Gastroesophageal sphincter (tissue), 4 donors: ENCODE data around the gene NXNL2. TPM values are rescaled to one million over a fixed set of nuclear protein-coding genes. Genes with fewer than 3 reads are reported as not detected.

Experiments used
- ATAC-seq: fragments of 150-250 bp; one replicate; pipeline ENCODE4 v1.9.1; 2016; ENCODE audit warnings: mild to moderate bottlenecking, moderate library complexity
- H3K27ac ChIP-seq, 4 donors: fragments of 200-600 bp; sonication (generic) in 3 of 4; 1 replicate in 3 of 4; 2 replicates in 1 of 4; pipeline ENCODE4 v1.5.1; 2016 to 2019
- H3K27me3 ChIP-seq: fragments of 200-600 bp; sonication (generic); one replicate; pipeline ENCODE4 v1.5.1; 2019
- H3K36me3 ChIP-seq, 2 donors: fragments of 200-600 bp; sonication (generic); one replicate each; pipeline ENCODE4 v1.5.1; 2019; ENCODE audit warnings: control low read depth in 1 of 2
- H3K4me1 ChIP-seq, 3 donors: fragments of 200-600 bp; sonication (generic); 1 replicate in 2 of 3; 2 replicates in 1 of 3; pipeline ENCODE4 v1.5.1; 2016 to 2019; ENCODE audit warnings: control low read depth in 2 of 3
- H3K4me3 ChIP-seq, 2 donors: fragments of 200-600 bp; sonication (generic); one replicate each; pipeline ENCODE4 v1.5.1; 2019; ENCODE audit warnings: mild to moderate bottlenecking in 1 of 2, moderate library complexity in 1 of 2
- H3K9me3 ChIP-seq, 3 donors: fragments of 200-600 bp; sonication (generic); one replicate each; pipeline ENCODE4 v1.5.1; 2017 to 2019; ENCODE audit warnings: control low read depth in 2 of 3
- CTCF ChIP-seq, 4 experiments: fragments of 200-600 bp in 2 of 4; fragments of 450-650 bp in 2 of 4; sonication (generic) in 1 of 4; IDR thresholded peaks; one replicate each; pipeline ENCODE4 v1.5.1; 2017 to 2019; ENCODE audit warnings: antibody characterized with exemption in 4 of 4, mild to moderate bottlenecking in 2 of 4, moderate library complexity in 2 of 4
- EP300 ChIP-seq: sonication (generic); formaldehyde crosslinking; IDR thresholded peaks from one replicate; pipeline ENCODE4 v1.6.1; 2017; ENCODE audit warnings: antibody characterized with exemption, mild to moderate bottlenecking
- POLR2A ChIP-seq, 2 donors: fragments of 450-650 bp; IDR thresholded peaks; one replicate each; pipeline ENCODE4 v1.6.1; 2017; ENCODE audit warnings: antibody characterized with exemption in 2 of 2, mild to moderate bottlenecking in 2 of 2, moderate library complexity in 1 of 2
- POLR2AphosphoS5 ChIP-seq: sonication (generic); formaldehyde crosslinking; IDR thresholded peaks from one replicate; pipeline ENCODE4 v1.6.1; 2017; ENCODE audit warnings: antibody characterized with exemption
- WGBS, 2 donors: methylation state at CpG; one replicate each; pipeline ENCODE4 v1.1.5; 2018; ENCODE audit warnings: low coverage in 1 of 2; 5-methylcytosine and 5-hydroxymethylcytosine counted together
- total RNA-seq, 4 donors: library from RNA; depleted of rRNA; stranded (reverse); fragments of >200 nt; gene quantifications; one replicate each; pipeline ENCODE4 v1.1.0, GENCODE V29; 2016

Gene NXNL2
- total RNA-seq, 4 donors from 2014 or later, result 0.62 to 3.1 (median 1.2) TPM; not detected in 1

- H3K36me3 ChIP-seq, result no peaks in the 10 kb centered on the region
- no peaks in the 10 kb centered on the region for H3K27me3 ChIP-seq
- ATAC-seq, result no peak
- H3K4me1 ChIP-seq, result peaks cover 0 to 33% (median 0%) of the 10 kb centered on the region in 3 donors
- H3K9me3 ChIP-seq, result no peaks in the 10 kb centered on the region
- H3K27ac ChIP-seq, result no peak overlapping the region
- TF ChIP-seq POLR2AphosphoS5 (no peak), EP300 (no peak), CTCF (IDR thresholded peaks at IDR 0.05) (no peak), POLR2A (IDR thresholded peaks at IDR 0.05) (no peak)
- no peak overlapping the region for H3K4me3 ChIP-seq
- WGBS, 2 donors, result 88 to 91% methylated on average over 5 to 8 of the region's 9 CpGs
These were observed 53.1 kb downstream of the NXNL2 start for GRCh38 chr9:88587885-88588649.

DNA sequence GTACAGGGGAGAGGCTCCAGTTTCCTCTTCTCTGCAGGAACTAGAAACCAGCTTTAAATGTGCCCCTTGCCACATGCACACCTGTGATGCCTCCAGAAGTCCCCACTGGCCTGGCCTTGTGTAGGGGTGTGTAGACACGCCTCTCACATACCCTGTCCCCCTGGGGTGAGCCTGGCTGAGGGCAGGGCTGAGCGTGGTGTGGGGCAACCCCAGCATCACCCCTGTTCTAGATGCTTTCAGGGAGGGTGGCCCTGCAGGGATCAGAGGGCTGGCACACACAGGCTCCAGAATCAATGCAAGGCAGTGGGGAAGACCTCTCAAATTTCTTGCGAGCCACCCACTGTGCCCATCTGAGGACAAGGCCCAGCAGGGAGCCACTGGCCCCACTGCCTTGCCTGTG is 54.7 kb downstream of the NXNL2 start:
- no peak for ATAC-seq

GRCh38 chr9:88590558-88591146 is 55.7 kb downstream of the NXNL2 start:
- ATAC-seq, result no peak
- whole genome bisulfite sequencing, 2 donors, result 83 to 100% methylated on average over 2 to 5 of the region's 14 CpGs
- Histone ChIP-seq H3K4me1 (peaks cover 0 to 20% (median 0%) of the 10 kb centered on the region in 3 donors), H3K27ac (no peak overlapping the region), H3K27me3 (no peaks in the 10 kb centered on the region), H3K9me3 (no peaks in the 10 kb centered on the region), H3K36me3 (no peaks in the 10 kb centered on the region), H3K4me3 (no peak overlapping the region)
- TF ChIP-seq POLR2A (IDR thresholded peaks at IDR 0.05) (no peak), EP300 (no peak), POLR2AphosphoS5 (no peak), CTCF (IDR thresholded peaks at IDR 0.05) (no peak)

More for the DNA sequence above, 54.7 kb downstream of the NXNL2 start:
- Histone ChIP-seq H3K27me3 (no peaks in the 10 kb centered on the region), H3K27ac (no peak overlapping the region), H3K4me1 (peaks cover 0 to 30% (median 0%) of the 10 kb centered on the region in 3 donors), H3K36me3 (no peaks in the 10 kb centered on the region), H3K4me3 (no peak overlapping the region), H3K9me3 (no peaks in the 10 kb centered on the region)
- TF ChIP-seq CTCF (IDR thresholded peaks at IDR 0.05) (no peak), EP300 (no peak), POLR2A (IDR thresholded peaks at IDR 0.05) (no peak), POLR2AphosphoS5 (no peak)
- no CpG with 5 or more reads among the region's 3 CpGs for WGBS, 2 donors

DNA sequence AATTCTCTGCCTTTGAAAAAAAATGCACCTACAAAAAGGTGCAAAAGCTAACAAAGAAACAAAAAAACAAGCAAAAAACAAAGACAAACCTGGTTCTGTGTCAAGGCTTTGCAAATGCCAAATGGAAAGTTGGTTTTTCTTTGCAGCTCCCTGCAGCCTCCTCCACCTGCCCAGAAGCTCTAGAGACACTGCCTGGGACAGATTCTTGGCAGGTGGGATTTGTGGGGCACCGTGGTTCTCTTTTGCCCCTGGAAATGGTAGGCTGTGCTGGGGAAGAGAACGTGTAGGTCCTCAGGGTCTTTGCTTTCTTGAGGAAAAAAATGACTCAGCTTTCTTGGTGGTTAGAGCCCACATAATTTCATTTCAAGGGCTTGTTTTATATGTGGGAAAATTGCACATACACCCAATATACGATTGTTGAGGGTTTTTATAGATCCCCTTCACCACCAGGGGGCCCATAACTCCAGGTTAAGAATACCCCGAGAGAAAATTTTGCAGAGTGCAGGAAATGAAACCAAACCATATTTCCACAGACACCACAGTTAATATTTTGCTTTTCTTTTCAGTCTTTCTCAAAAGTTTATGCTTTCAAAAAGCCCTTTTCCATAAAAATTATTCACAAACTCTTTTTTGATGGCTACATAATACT is 58.7 kb downstream of the NXNL2 start:
- H3K4me3 ChIP-seq, result no peak overlapping the region
- peaks cover 0 to 11% (median 0%) of the 10 kb centered on the region in 3 donors for H3K4me1 ChIP-seq
- H3K27ac ChIP-seq, result no peak overlapping the region
- 0 to 11% methylated on average over 2 to 3 of the region's 4 CpGs for WGBS, 2 donors
- H3K36me3 ChIP-seq, result no peaks in the 10 kb centered on the region
- ATAC-seq, result peak; percentile 73
- H3K9me3 ChIP-seq, result no peaks in the 10 kb centered on the region
- H3K27me3 ChIP-seq, result no peaks in the 10 kb centered on the region
- TF ChIP-seq POLR2A (IDR thresholded peaks at IDR 0.05) (no peak), EP300 (no peak), CTCF (IDR thresholded peaks at IDR 0.05) (peak; percentile 57 to 90 (median 81))

Other genes with a start within 250 kb of the NXNL2 start
- 100 to 1,000 TPM in 1 of 4 donors, 10 to 100 TPM in 3; 86.8 to 112 (median 99.5) TPM for gene SPIN1, start 146.7 kb upstream of the NXNL2 start, total RNA-seq